Natural killer cell treated with Interleukin-12 subunit alpha and Interleukin-12 subunit beta and Interleukin-15 and Interleukin-18, amount 100 ng/mL, for 72 hours (primary cell): Measurements from ENCODE around the gene NAP1L4. TPM values are rescaled to one million over a fixed set of nuclear protein-coding genes. Genes with fewer than 3 reads are reported as not detected.

ENCODE experiments used
- ATAC-seq, 2 donors: fragments of 150-1000 bp; cut with Tn5 transposase in 1 of 2; sonication (Bioruptor Pico), chemical (Tn5 transposase) in 1 of 2; 2 replicates each; pipeline ENCODE4 v1.10.0; 2021
- DNase-seq: peaks from one replicate; pipeline ENCODE4 v3.0.0; 2022; ENCODE audit warnings: low spot score
- H3K27ac Mint-ChIP-seq, 2 donors: 1 replicate in 1 of 2; 2 replicates in 1 of 2; pipeline ENCODE4 v1.8.0; 2022; ENCODE audit warnings: mixed read lengths in 2 of 2, mild to moderate bottlenecking in 1 of 2, moderate library complexity in 1 of 2
- H3K27me3 Mint-ChIP-seq, 2 donors: 1 replicate in 1 of 2; 2 replicates in 1 of 2; pipeline ENCODE4 v1.8.0; 2022; ENCODE audit warnings: mixed read lengths in 2 of 2
- H3K36me3 Mint-ChIP-seq: one replicate; pipeline ENCODE4 v1.8.0; 2022; ENCODE audit warnings: mixed read lengths
- H3K4me1 Mint-ChIP-seq, 2 donors: 1 replicate in 1 of 2; 2 replicates in 1 of 2; pipeline ENCODE4 v1.8.0; 2022; ENCODE audit warnings: low read depth in 2 of 2, mixed read lengths in 2 of 2, mild to moderate bottlenecking in 1 of 2
- H3K4me3 Mint-ChIP-seq: one replicate; pipeline ENCODE4 v1.8.0; 2022; ENCODE audit warnings: mixed read lengths
- H3K9me3 Mint-ChIP-seq: 2 replicates; pipeline ENCODE4 v1.8.0; 2022; ENCODE audit warnings: mixed read lengths
- total RNA-seq, 2 donors: library from RNA; stranded (reverse); gene quantifications; one replicate each; pipeline ENCODE4 v1.2.3, GENCODE V29; 2022

The NAP1L4 gene
- total RNA-seq, 2 donors from 2014 or later: 160 to 222 TPM

DNA sequence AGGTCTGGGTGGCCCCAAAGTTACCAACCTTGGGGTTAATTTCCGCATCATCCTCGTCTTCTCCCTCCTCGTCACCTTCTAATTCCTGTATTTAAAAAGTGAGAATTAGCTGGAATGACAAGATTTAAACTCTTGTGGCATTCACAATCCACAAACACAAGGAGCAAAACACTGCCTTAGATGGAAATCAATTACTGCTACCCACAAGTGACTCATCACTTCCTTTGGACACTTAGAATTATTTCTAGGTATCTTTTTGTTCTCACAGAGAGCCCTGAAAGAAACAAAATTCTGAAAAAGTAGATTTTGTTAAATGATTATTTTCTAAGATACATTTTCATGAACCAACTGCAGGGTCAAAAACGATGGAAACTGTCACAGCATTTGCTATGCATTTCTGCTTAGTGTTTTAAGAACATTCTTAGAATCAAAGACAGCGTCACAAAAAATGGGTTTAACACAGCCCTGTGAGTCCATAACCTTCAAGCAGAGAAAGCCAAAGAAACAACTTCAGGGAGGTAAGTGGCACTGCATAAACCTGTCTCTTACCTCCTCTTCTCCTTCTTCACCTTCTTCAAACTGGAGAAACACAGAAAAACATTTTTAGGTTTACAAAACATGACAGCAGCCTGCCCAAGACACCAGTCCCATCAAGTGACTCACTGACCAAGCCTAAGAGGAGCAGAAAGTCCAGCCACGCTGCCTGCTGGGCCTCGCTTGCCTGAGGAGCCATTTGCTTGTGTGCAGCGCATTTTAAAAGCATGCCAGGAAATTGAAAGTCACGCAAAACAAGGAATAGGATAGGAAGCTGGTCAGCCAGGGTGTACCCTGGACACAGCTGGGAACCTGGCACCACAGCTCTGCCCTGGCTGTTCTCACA lies 40.7 kb downstream of the NAP1L4 start:
- Mint-ChIP-seq H3K27ac (peak overlapping the region; percentile 72 to 79), H3K27me3 (no peaks in the 10 kb centered on the region), H3K4me1 (peaks cover 17 to 35% of the 10 kb centered on the region in 2 donors), H3K4me3 (peak overlapping the region; percentile 9), H3K9me3 (no peaks in the 10 kb centered on the region), H3K36me3 (peaks cover 24% of the 10 kb centered on the region)
- no peak for ATAC-seq
- DNase-seq: no peak

GRCh38 chr11:2950825-2951224 lies 41.3 kb downstream of the NAP1L4 start:
- Mint-ChIP-seq H3K4me3 (peak overlapping the region; percentile 9), H3K27ac (peak overlapping the region; percentile 72 to 79), H3K36me3 (peaks cover 21% of the 10 kb centered on the region), H3K4me1 (peaks cover 22 to 40% of the 10 kb centered on the region in 2 donors), H3K27me3 (no peaks in the 10 kb centered on the region), H3K9me3 (no peaks in the 10 kb centered on the region)
- DNase-seq (no peak), ATAC-seq (no peak)

GRCh38 chr11:2949920-2950319 lies 42.2 kb downstream of the NAP1L4 start:
- peak overlapping the region in 1 of 2 donors; percentile 31 for H3K27ac Mint-ChIP-seq
- H3K9me3 Mint-ChIP-seq: no peaks in the 10 kb centered on the region
- H3K27me3 Mint-ChIP-seq: no peaks in the 10 kb centered on the region
- DNase-seq (no peak), ATAC-seq (no peak)
- H3K4me1 Mint-ChIP-seq: peaks cover 29 to 45% of the 10 kb centered on the region in 2 donors
- H3K4me3 Mint-ChIP-seq: no peak overlapping the region
- H3K36me3 Mint-ChIP-seq: peaks cover 17% of the 10 kb centered on the region

DNA sequence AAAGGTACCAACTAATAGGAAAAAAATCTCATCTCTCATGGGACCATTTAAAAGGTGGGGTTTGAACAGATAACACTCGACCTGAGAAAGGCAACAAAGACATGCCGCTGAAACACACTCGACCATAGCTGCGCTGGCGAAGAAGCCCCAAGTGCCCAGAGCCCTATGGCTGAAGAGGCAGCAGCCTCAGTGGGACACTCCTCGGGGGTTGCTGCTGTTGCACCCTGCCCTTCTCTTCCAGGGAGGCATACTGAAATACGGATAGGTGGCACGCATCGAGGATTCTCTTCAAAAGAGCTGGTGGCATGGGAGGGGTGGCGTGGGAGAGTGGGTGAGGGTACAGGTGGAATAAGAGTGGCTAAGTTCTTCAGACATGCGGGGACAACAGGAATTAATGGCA lies 44.4 kb downstream of the NAP1L4 start:
- no peak for ATAC-seq
- H3K4me1 Mint-ChIP-seq: peaks cover 29 to 37% of the 10 kb centered on the region in 2 donors
- no peaks in the 10 kb centered on the region for H3K9me3 Mint-ChIP-seq
- no peak for DNase-seq
- H3K27ac Mint-ChIP-seq: no peak overlapping the region
- peaks cover 13% of the 10 kb centered on the region for H3K36me3 Mint-ChIP-seq
- H3K4me3 Mint-ChIP-seq: no peak overlapping the region
- no peaks in the 10 kb centered on the region for H3K27me3 Mint-ChIP-seq

GRCh38 chr11:2945757-2946287 lies 46.3 kb downstream of the NAP1L4 start:
- no peaks in the 10 kb centered on the region for H3K27me3 Mint-ChIP-seq
- peak; percentile 12 for DNase-seq
- H3K36me3 Mint-ChIP-seq: peaks cover 7% of the 10 kb centered on the region
- ATAC-seq: no peak
- H3K4me1 Mint-ChIP-seq: peaks cover 15 to 22% of the 10 kb centered on the region in 2 donors
- no peaks in the 10 kb centered on the region for H3K9me3 Mint-ChIP-seq
- peak overlapping the region in 1 of 2 donors; percentile 28 for H3K27ac Mint-ChIP-seq
- no peak overlapping the region for H3K4me3 Mint-ChIP-seq

DNA sequence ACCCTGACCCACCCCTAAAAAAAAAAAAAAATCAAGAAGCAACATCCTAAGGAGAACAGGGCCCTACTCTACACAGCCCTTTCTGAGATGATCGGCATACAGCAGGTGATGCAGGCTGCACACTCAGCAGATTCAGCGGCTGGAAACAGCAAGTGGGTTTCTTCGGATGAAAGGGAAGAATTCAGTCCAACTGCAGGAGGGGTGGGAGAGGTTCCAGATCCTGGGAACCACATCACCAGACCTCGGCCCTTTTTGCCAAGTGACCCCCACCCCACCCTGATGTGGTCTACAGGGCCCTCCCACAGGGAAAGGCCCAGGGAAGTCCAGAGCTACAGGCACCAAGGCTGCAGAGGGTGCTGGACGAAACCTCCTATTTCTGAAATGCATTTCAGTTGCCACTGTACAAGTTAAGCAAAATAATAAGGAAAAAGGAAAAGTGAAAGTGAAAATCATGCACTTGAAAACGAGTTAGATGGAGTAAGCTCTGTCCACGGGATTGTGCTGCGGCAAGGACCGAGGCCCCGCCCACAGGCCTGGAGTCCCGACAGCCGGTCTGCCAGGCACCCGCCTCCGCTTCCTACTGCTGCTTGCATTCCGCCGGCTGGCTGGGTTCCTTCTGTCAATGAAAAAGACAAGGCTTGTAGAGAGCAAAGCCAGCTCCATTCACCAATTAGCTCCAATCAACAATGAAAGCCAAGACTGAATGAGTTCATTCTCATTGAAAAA lies 46.9 kb downstream of the NAP1L4 start:
- H3K36me3 Mint-ChIP-seq: peaks cover 4% of the 10 kb centered on the region
- DNase-seq: no peak
- no peaks in the 10 kb centered on the region for H3K9me3 Mint-ChIP-seq
- H3K27me3 Mint-ChIP-seq: no peaks in the 10 kb centered on the region
- peak; percentile 22 to 62 for ATAC-seq
- peaks cover 16 to 20% of the 10 kb centered on the region in 2 donors for H3K4me1 Mint-ChIP-seq
- no peak overlapping the region for H3K4me3 Mint-ChIP-seq
- H3K27ac Mint-ChIP-seq: peak overlapping the region in 1 of 2 donors; percentile 28

DNA sequence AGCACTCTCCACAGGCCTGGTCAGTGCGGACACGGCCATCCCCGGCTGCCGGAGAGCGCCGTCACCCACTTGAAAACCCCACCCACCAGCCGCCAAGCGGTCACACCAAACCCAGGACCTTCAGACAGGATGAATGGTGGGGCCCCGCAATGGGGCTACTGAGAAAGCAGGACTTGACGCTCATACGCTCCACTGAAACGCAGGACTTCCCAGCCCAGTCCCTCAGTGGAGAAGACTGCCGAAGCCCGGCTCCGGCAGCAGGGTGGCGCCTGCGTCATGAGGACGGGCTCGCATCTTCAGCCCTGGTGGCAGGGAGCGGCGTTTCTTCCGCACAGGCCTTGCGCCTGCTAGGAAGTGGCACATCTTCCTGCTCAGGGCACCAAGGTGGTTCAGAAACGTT lies 47.6 kb downstream of the NAP1L4 start:
- peaks cover 17 to 18% of the 10 kb centered on the region in 2 donors for H3K4me1 Mint-ChIP-seq
- no peaks in the 10 kb centered on the region for H3K36me3 Mint-ChIP-seq
- DNase-seq: no peak
- H3K27ac Mint-ChIP-seq: no peak overlapping the region
- no peak overlapping the region for H3K4me3 Mint-ChIP-seq
- no peaks in the 10 kb centered on the region for H3K9me3 Mint-ChIP-seq
- ATAC-seq: no peak
- no peaks in the 10 kb centered on the region for H3K27me3 Mint-ChIP-seq

DNA sequence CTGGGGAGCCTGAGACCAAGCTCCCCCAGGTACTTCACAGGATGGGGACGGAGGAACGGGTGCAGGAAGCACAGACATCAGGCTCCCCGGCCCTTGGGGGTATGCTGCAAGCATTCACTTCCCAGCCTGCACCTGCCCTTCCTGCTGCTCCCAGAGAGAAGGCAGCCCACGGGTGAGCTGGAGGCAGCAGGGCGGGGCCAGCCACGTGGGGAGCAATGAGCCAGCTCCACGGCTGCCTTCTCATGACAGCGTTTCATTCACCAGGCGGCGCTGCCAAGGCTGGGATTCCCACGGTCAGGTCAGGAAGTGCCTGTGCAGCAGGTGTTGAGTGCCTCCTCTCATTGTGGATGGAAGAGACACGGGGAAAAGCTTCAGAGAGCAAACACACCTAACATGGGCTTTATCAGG lies 48.4 kb downstream of the NAP1L4 start:
- H3K4me1 Mint-ChIP-seq: peaks cover 18 to 23% of the 10 kb centered on the region in 2 donors
- no peak overlapping the region for H3K4me3 Mint-ChIP-seq
- no peaks in the 10 kb centered on the region for H3K27me3 Mint-ChIP-seq
- ATAC-seq (no peak), DNase-seq (peak; percentile 56)
- H3K9me3 Mint-ChIP-seq: peaks cover 1% of the 10 kb centered on the region
- no peak overlapping the region for H3K27ac Mint-ChIP-seq
- peaks cover 4% of the 10 kb centered on the region for H3K36me3 Mint-ChIP-seq

- ATAC-seq (no peak), DNase-seq (no peak)
- Mint-ChIP-seq H3K9me3 (peaks cover 7% of the 10 kb centered on the region), H3K4me1 (peaks cover 18 to 24% of the 10 kb centered on the region in 2 donors), H3K36me3 (peaks cover 10% of the 10 kb centered on the region), H3K27me3 (no peaks in the 10 kb centered on the region), H3K4me3 (no peak overlapping the region), H3K27ac (no peak overlapping the region)
Measured at GRCh38 chr11:2942872-2943710, 49.0 kb downstream of the NAP1L4 start.

DNA sequence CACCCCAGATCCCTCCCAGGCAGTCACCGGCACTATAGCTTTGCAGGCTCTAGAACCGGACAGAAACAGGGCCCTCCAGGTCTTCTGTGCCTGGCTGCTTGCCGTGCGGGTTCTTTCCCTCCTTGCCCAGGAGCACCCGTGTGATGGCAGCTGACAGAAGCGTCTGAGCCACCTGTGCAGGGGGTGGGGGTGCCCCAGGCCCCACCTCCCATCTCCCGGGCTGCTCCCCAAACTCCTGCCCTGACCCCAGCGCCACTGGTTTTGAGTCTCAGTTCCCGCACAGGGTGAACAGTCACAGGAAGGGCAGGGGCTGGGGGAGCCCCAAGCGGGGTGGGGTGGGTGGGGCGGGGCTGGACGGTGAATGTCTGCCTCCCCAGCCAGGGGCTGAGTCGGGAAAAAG lies 49.7 kb downstream of the NAP1L4 start:
- no peak overlapping the region for H3K4me3 Mint-ChIP-seq
- no peak for DNase-seq

GRCh38 chr11:2940921-2941821 lies 51.0 kb downstream of the NAP1L4 start:
- Mint-ChIP-seq H3K9me3 (peaks cover 14% of the 10 kb centered on the region), H3K27me3 (no peaks in the 10 kb centered on the region), H3K27ac (peak overlapping the region in 1 of 2 donors; percentile 40), H3K36me3 (peaks cover 20% of the 10 kb centered on the region), H3K4me1 (peaks cover 22% of the 10 kb centered on the region in 2 donors), H3K4me3 (no peak overlapping the region)
- DNase-seq (no peak), ATAC-seq (peak in 1 of 2 donors; percentile 8)

More for the DNA sequence above, 49.7 kb downstream of the NAP1L4 start:
- no peaks in the 10 kb centered on the region for H3K27me3 Mint-ChIP-seq
- H3K27ac Mint-ChIP-seq: no peak overlapping the region
- H3K9me3 Mint-ChIP-seq: peaks cover 12% of the 10 kb centered on the region
- H3K4me1 Mint-ChIP-seq: peaks cover 23 to 24% of the 10 kb centered on the region in 2 donors
- no peak for ATAC-seq
- peaks cover 16% of the 10 kb centered on the region for H3K36me3 Mint-ChIP-seq

- DNase-seq (no peak), ATAC-seq (peak; percentile 93)
Measured at GRCh38 chr11:2940147-2940920, 51.8 kb downstream of the NAP1L4 start.

More at GRCh38 chr11:2940147-2940920, 51.8 kb downstream of the NAP1L4 start:
- Mint-ChIP-seq H3K9me3 (peaks cover 14% of the 10 kb centered on the region), H3K27ac (peak overlapping the region; percentile 40 to 75), H3K4me1 (peaks cover 14 to 15% of the 10 kb centered on the region in 2 donors), H3K4me3 (no peak overlapping the region), H3K27me3 (no peaks in the 10 kb centered on the region), H3K36me3 (peaks cover 20% of the 10 kb centered on the region)
